ENCODE results near the gene TBC1D14.

Gene TBC1D14

DNA sequence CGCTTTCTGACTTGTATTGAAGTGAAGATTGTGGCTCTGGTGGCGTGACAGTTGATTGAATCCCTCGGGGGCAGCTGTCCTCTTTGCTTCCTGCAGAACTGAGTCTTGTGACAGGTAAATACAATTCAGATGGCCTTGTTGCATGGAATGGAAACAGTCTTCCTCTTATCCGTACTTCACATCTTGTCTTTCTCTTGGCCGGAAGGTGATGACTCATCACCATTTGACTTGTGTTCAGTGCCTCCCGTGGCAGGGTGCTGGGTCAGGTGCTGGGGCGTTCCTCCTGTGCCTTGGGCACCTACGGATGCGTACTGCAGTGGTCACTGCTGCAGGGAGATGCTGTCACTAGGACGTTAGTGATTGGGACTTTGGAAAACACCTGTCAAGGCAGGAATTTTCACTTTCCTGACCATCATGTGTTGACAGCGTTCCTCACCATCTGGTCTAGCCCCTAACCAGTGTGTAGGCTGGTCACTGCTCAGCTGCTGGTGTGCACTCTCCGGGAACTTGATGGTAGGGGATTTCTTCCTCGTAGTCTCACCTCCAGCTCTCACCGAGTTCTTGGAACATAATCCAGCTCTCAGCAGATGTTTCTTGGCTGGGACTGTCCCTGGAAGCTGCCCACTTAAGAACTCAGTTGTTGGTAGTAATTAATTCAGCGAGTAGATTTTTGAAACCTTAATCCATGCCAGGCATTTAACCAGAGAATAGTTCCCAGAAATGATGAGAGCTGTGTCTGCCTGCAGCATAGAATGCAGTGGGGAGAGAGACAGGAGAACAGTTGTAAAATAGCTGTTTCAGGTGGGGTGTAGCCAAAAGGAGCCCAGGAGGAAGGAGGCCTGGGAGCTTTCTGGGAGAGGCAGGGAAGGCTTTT is 7.2 kb downstream of the TBC1D14 start:
- in situ Hi-C loops (cut with HindIII; ENCODE audit: low pct_unique_long_range_greater_than_20kb, low sequenced_read_pairs): no loop called here
- DNase-seq (ENCODE audit: low read depth in 1 of 2, low spot score in 1 of 2): peak in 1 of 2 experiments; percentile 82

DNA sequence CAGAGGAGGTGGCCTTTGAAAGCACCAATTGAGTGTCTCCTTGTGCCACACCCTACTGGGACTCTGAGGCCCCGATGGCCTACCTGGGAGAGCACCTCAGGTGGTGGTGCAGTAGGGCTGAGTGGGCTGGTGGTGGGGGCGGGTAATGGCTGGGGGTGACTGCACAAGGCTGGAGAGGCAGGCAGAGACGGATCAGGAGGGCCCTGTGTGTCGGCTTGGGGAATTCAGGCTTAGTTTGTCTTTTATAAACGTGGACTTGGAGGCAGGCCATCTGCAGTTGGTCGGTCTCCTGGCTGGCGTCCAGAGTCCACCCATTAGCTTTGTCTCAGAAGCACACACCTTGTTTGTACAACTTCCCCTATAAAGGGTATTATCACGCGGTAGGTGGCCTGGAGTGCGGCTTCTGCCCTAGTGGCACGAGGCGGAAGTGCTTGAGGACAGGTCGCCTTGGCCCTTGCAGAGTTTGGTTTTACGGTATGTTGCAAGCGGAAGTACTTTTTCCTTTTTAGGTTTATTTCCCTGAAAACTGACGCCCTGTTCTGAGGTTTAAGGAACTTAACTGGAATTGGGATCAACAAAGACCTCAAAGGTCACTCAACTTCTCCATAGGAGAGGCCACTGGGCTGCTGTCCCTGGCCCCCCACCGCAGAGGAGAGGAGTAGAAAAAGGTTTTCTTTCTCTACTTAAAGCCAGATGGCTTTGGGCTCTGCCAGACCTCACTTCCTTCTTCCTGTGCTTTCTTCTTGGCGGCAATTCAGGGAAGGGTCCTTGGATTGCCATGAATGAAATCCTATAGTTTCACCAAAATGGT is 8.0 kb downstream of the TBC1D14 start:
- in situ Hi-C loops (cut with HindIII; ENCODE audit: low pct_unique_long_range_greater_than_20kb, low sequenced_read_pairs): no loop called here
- peak in 1 of 2 experiments; percentile 65 for DNase-seq (ENCODE audit: low read depth in 1 of 2, low spot score in 1 of 2)
- no peak for TF ChIP-seq JUND (IDR thresholded peaks at IDR 0.05; ENCODE audit: low read depth)

More for the DNA sequence above, 7.2 kb downstream of the TBC1D14 start:
- TF ChIP-seq JUND (IDR thresholded peaks at IDR 0.05; ENCODE audit: low read depth): peak; percentile 69; the same call in 1 of the 2 replicates

DNA sequence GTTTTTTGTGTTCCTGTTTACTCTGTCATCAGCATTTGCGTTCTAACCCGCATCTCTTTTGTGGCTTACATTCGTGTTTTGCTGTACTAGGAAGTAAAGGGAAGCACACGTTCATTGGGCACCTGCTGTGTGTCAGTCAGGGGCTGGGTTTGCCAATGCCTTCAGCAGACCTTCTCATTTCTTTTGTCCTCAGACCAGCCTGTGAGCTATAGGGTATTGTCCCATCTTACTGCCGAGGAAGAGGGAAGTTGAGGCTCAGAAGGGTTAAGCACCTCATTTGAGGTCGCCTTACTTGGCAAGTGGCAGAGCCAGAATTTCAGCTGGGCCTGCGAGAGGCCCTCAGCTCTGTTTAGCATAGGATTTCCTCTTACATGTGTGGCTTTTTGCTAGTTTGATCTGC is 8.7 kb downstream of the TBC1D14 start:
- no peak for TF ChIP-seq JUND (IDR thresholded peaks at IDR 0.05; ENCODE audit: low read depth)
- in situ Hi-C loops (cut with HindIII; ENCODE audit: low pct_unique_long_range_greater_than_20kb, low sequenced_read_pairs): no loop called here
- peak in 1 of 2 experiments; percentile 22 for DNase-seq (ENCODE audit: low read depth in 1 of 2, low spot score in 1 of 2)

DNA sequence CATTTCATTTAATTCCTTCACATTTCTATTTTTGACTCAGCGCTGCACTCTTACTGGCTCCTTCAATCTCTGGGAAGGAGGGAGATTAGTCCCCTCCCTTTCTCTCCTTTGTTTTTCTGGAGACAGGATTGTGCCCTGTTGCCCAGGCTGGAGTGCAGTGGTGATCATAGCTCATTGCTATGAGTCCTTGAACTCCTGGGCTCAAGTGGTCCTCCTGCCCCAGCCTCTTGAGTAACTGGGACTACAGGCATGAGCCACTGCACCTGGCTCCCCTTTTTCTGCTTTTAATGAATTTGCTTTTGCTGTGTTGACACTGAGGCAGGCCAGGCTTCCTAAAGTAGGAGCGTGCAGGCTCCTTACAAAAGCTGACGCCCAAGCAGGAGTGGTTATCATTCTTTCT is 10.5 kb downstream of the TBC1D14 start:
- no peak for DNase-seq (ENCODE audit: low read depth in 1 of 2, low spot score in 1 of 2)
- TF ChIP-seq JUND (IDR thresholded peaks at IDR 0.05; ENCODE audit: low read depth): no peak
- in situ Hi-C loops (cut with HindIII; ENCODE audit: low pct_unique_long_range_greater_than_20kb, low sequenced_read_pairs): no loop called here

DNA sequence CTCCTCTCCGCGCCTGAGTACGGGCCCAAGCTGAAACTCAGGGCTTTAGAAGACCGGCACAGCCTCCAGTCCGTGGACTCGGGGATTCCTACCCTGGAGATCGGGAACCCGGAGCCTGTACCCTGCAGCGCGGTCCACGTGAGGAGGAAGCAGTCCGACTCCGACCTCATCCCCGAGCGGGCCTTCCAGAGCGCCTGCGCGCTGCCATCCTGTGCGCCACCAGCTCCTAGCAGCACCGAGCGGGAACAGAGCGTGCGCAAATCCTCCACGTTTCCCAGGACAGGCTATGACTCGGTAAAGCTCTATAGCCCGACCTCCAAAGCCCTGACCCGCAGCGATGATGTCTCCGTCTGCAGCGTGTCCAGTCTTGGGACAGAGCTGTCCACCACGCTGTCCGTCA is 13.9 kb downstream of the TBC1D14 start:
- TF ChIP-seq JUND (IDR thresholded peaks at IDR 0.05; ENCODE audit: low read depth): no peak
- DNase-seq (ENCODE audit: low read depth in 1 of 2, low spot score in 1 of 2): no peak
- in situ Hi-C loops (cut with HindIII; ENCODE audit: low pct_unique_long_range_greater_than_20kb, low sequenced_read_pairs): no loop called here

DNA sequence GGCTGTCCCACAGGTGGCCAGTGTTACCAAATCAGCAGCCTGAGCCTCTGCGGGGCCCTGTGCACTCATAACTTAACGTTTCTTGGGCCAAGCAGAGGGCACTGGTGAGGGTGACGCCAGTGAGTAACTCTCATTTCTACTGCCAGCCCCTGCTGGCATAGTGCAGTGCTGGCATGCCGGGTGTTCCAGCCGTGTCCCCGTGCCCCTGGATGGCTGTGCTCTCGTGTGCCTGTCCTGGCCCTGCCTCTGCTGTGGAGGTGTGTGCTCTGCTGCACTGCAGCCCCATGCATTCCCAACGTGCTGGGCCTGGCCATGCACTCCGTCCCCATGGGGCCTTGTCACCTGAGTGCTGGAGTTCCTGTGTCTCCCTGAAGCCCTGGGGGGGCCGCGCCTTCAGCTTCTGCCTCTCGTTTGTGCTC is 14.7 kb downstream of the TBC1D14 start:
- no peak for DNase-seq (ENCODE audit: low read depth in 1 of 2, low spot score in 1 of 2)
- in situ Hi-C loops (cut with HindIII; ENCODE audit: low pct_unique_long_range_greater_than_20kb, low sequenced_read_pairs): no loop called here
- TF ChIP-seq JUND (IDR thresholded peaks at IDR 0.05; ENCODE audit: low read depth): no peak

DNA sequence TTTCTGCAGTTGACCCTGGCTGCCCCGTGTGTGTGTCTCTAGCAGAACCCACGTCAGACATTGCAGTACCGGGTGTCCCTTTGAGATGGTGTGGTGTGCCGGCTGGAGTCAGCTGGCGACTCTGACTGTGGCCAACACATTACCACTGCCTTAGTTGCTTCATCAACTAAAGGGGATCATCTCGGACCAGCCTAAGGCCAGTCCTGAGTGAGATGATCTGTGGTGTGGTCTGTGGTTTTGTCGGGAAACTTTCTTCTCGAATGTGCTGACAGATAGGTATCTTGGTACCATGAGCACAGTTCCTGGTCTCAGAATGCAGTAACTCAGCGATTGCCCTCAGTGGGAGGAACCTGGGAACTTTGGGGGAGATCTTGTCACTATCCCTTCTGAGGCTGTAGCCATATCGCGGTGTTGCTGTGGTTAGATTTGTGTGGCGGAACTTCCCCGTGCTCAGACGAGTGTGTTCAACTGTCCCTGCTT is 15.8 kb downstream of the TBC1D14 start:
- in situ Hi-C loops (cut with HindIII; ENCODE audit: low pct_unique_long_range_greater_than_20kb, low sequenced_read_pairs): no loop called here
- no peak for TF ChIP-seq JUND (IDR thresholded peaks at IDR 0.05; ENCODE audit: low read depth)
- no peak for DNase-seq (ENCODE audit: low read depth in 1 of 2, low spot score in 1 of 2)

DNA sequence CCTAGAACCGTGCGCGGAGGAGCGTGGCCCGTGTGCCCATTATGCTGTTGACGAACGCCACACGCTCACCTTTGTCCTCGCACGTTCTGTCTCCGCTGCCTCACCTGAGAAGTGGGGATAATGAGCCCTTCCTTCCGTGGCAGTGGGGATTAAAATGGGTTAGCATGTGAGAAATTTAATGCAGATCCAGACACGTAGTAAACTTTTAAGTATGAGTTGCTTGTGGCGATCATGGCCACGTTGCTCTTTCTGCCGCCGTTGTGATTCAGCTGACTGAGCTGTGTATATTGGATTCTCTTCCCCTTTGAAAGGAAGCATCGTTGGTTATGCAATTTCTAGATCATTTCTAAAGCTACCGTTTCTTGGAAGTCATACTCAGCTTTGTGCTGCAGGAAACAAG is 16.5 kb downstream of the TBC1D14 start:
- DNase-seq (ENCODE audit: low read depth in 1 of 2, low spot score in 1 of 2): no peak
- in situ Hi-C loops (cut with HindIII; ENCODE audit: low pct_unique_long_range_greater_than_20kb, low sequenced_read_pairs): no loop called here
- TF ChIP-seq JUND (IDR thresholded peaks at IDR 0.05; ENCODE audit: low read depth): no peak

DNA sequence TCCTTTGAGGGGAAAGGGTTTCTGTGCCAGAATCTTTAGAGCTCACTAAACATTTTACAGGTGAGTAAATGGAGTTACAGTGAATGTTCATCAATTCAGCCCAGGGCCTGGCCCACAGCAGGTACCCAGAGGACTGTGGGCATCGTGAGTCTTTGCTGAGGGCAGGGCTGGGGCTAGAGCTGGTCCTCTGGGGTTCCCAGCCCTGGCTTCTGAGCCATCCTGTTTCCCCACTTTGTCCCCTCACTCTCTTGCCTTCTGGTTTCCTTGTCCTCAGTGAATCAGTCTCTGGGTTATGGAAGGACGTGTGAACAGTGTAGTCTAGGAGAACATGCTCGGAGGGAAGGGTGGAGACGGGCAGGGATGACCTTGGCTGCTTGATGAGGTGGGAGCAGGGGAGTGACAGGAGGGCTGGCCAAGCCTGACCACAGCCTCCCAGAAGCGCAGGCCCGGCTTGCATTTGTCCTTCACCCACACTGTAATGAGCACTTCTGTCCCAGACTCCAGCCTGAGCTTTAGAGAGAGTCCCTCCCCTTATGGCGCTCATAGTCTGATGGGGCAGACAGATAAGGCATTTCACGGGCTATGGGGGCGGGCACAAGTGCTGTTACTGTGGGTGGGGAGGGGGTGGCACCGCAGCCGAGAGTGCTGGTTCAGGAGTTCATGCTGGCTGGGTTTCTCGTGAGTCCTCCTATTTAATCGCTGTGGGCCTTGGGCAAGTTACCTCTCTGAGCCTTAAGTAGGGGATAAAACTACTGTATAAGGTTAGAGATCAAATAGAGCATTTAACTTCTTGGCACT is 17.3 kb downstream of the TBC1D14 start:
- TF ChIP-seq JUND (IDR thresholded peaks at IDR 0.05; ENCODE audit: low read depth): no peak
- DNase-seq (ENCODE audit: low read depth in 1 of 2, low spot score in 1 of 2): peak in 1 of 2 experiments; percentile 31
- in situ Hi-C loops (cut with HindIII; ENCODE audit: low pct_unique_long_range_greater_than_20kb, low sequenced_read_pairs): no loop called here

DNA sequence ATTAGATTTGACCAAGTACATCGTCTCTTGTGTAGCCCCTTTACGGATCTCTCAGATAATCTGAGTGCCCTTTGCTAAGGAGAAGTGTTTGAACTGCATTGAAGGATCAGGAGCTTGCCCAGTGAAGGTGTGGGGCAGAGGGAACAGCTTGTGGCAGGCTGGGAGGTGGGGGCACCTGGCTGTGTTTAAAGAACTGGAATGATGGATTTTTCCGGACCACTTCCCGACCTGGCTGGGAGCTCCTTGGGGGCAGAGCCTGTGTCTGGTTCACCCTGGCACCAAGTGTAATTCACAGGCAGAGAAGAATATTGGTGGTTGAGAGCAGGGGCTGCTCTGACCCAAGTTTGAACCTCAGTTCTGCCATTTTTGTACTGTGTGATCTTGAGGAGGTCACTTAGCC is 18.5 kb downstream of the TBC1D14 start:
- no peak for DNase-seq (ENCODE audit: low read depth in 1 of 2, low spot score in 1 of 2)
- in situ Hi-C loops (cut with HindIII; ENCODE audit: low pct_unique_long_range_greater_than_20kb, low sequenced_read_pairs): no loop called here
- no peak for TF ChIP-seq JUND (IDR thresholded peaks at IDR 0.05; ENCODE audit: low read depth)

DNA sequence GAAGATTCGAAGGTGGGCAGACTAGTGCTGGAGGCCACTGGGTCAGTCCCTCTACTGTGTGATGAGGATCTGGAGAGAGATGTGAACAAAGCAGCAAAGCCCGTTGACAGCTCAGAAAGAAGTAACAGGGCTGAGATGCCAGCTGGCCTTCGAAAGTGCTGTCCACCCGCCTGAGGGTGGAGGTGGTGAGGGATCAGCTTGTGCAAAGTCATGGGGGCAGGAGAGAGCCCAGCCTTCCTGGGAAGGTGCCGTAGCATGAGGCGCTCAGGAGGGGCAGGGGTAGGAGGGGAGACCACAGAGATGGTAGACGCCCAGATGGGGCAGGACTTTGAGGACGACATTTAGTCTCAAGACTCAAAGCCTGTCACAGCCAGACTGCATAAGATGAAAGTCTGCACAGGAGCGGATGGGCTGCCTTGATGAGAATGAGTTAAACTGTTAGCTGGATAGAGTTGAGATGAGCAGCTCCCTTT is 19.7 kb downstream of the TBC1D14 start:
- DNase-seq (ENCODE audit: low read depth in 1 of 2, low spot score in 1 of 2): no peak
- TF ChIP-seq JUND (IDR thresholded peaks at IDR 0.05; ENCODE audit: low read depth): no peak
- in situ Hi-C loops (cut with HindIII; ENCODE audit: low pct_unique_long_range_greater_than_20kb, low sequenced_read_pairs): no loop called here

DNA sequence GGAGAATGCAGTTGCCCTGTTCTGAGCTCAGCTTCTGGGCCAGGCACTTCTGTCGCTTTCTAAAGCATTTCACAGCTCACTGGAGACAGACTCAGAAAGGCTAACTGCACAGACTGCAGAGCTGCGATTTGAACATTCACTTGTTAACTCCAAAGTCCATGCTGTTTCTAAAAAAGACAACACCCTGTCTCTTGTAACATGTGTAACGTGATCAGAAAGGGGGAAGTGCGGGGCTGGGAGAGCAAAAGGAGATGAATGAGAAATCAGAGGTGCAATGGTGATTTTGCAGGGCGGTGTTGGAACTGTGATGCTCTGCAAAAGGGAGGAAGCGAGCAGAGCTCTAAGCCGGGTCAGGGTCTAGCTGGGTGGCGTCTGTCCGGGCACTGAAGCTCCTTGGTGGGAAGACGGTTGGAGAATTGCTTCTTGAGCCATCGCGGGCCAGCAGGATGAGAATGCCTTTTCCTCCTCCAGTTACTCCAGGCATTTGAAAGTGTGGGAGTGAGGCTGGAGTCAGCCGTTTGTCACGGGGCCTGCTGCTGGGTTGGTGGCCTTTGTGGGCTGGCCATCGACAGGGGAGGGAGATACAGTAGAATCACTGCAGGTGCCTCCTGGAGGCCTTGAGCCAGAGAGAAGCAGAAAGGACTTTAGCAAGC is 20.3 kb downstream of the TBC1D14 start:
- DNase-seq (ENCODE audit: low read depth in 1 of 2, low spot score in 1 of 2): no peak
- in situ Hi-C loops (cut with HindIII; ENCODE audit: low pct_unique_long_range_greater_than_20kb, low sequenced_read_pairs): no loop called here
- TF ChIP-seq JUND (IDR thresholded peaks at IDR 0.05; ENCODE audit: low read depth): no peak

All from T47D (cell line).